CD4-positive, alpha-beta T cell treated with Interleukin-12 subunit alpha and Interleukin-12 subunit beta, for 1 hour (primary cell): ENCODE data around the gene MAPK8IP2.
"Not testable (repeated sequence)": the region's sequence is repeated elsewhere in the genome, so short reads cannot be mapped to it uniquely, and the experiment has no call there.

Experiments
- DNase-seq: peaks from one replicate; pipeline ENCODE4 v3.0.0-alpha.2; 2020

MAPK8IP2 gene

DNA sequence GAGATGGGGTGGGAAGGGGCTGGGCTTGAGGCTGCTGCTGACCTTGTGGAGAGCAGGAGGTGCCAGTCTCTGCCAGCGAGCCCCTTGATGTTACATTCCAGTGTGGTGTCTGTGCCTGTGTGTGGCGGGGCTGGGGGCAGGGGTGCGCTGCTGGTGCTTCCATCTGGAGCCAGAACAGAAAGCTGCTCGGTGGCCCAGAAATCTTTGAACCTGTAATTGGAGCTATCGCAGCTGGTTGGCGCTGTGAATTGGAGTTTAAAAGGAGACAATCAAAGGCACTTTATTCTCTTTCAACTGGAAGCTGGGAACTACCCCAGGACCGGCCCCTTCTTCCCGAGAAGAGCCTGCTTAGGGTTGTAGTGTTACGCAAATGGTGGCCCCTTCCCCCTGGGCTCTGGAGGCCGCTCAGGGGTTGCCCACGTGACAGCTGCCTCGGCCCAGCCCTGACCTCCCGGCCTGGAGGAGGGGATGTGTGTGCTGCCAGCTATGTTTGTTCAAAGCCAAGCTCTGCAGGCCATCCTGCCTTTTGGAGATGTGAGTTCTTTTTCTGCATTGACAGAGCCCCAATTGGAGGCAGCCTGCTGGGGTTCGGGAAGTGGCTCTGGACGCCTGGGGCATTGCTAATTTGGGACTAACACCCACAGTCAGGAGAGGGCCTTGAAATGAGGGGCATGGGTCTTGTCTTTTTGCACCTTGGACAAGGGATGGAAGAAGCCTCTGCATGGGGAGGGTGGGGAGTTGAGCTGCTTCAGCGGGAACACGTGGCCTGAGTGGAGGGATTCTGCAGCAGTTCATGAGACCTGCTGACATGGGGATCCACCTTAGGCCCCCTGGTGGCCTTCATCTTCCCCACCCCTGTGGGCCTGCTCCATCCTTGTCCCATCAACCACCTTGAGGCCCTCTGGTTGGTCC lies 41.4 kb downstream of the MAPK8IP2 start:
- no peak for DNase-seq

GRCh38 chr22:50643021-50643820 lies 42.6 kb downstream of the MAPK8IP2 start:
- not testable (repeated sequence) for DNase-seq

GRCh38 chr22:50643821-50644101 lies 43.2 kb downstream of the MAPK8IP2 start:
- DNase-seq = not testable (repeated sequence)

- no peak for DNase-seq
Measured at GRCh38 chr22:50653256-50653655, 52.7 kb downstream of the MAPK8IP2 start.

- DNase-seq = not testable (repeated sequence)
Measured at GRCh38 chr22:50654664-50655063, 54.1 kb downstream of the MAPK8IP2 start.

GRCh38 chr22:50656122-50657070 lies 55.8 kb downstream of the MAPK8IP2 start:
- DNase-seq = no peak

DNA sequence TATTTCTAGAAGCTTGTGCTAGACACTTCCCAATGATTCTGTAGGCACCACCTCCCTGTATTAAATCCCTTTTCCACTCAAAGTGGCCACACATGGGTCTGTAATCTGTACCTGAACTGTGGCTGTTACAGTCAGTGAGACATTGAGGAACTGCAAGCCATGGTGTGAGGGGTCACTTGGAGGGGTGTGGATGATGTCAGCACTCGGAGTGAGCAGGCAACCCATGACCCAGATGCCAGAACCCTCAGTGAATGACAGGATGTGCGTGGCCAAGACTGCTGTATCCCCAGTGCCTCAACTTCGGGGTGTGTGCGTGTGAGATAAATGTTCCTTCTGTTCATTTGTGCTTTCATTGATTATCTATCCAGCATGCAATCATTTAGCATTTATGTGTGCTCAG lies 57.3 kb downstream of the MAPK8IP2 start:
- no peak for DNase-seq

DNA sequence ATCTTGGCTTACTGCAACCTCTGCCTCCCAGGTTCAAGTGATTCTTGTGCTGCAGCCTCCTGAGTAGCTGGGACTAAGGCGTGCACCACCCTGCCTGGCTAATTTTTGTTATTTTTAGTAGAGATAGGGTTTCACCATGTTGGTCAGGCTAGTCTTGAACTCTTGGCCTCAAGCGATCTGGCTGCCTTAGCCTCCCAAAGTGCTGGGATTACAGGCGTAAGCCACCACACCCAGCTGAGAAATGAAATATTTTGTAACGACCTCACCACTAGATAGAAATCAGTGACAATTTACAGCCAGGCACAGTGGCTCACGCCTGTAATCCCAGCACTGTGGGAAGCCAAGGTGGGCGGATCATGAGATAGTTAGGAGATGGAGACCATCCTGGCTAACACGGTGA lies 59.1 kb downstream of the MAPK8IP2 start:
- not testable (repeated sequence) for DNase-seq

DNA sequence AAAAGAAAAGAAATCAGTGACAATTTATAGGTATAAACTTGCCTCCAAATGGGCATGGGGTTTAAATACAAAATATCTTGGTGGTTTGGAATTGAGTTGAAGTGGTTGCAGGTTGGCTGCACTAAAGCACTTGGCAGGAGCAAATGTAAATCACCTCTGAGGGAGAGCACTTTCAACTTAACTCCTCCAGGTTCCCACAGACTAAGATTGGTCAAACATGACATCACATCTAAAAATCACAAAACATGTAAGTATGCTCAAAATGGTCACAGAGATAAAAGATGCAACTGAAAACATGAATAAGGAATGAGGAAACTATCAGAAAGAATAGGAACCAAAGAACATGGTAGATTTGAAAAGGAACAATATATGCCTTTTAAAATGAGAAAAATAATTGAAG lies 59.7 kb downstream of the MAPK8IP2 start:
- DNase-seq = no peak
